GM18868 (cell line): ENCODE measurements around the gene FAM20C.
"Not testable (repeated sequence)": the region's sequence is repeated elsewhere in the genome, so short reads cannot be mapped to it uniquely, and the experiment has no call there.

Source experiments
- ATAC-seq: cut with Tn5 transposase; IDR thresholded peaks from one replicate; pipeline ENCODE4 v1.9.1; 2021; ENCODE audit warnings: mild to moderate bottlenecking, moderate library complexity; ENCODE audit not compliant: unreplicated experiment

The FAM20C gene

GRCh38 chr7:237385-237784, 45.0 kb downstream of the FAM20C start:
- no peak for ATAC-seq

DNA sequence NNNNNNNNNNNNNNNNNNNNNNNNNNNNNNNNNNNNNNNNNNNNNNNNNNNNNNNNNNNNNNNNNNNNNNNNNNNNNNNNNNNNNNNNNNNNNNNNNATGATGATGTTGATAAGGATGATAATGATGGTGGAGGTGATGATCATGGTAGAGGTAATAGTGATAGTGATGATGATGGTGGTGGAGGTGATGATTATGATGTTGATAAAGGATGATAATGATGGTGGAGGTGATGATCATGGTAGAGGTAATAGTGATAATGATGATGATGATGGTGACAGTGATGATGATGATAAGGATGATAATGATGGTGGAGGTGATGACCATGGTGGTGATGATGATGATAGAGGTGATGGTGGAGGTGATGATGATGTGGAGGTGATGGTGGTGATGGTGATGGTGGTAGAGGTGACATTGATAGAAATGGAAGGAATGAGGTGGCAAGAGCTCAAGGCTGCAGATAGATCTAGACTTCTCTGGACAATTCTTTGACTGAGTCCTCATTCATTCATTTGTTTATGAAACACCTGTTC, 47.8 kb downstream of the FAM20C start:
- ATAC-seq, result no peak

DNA sequence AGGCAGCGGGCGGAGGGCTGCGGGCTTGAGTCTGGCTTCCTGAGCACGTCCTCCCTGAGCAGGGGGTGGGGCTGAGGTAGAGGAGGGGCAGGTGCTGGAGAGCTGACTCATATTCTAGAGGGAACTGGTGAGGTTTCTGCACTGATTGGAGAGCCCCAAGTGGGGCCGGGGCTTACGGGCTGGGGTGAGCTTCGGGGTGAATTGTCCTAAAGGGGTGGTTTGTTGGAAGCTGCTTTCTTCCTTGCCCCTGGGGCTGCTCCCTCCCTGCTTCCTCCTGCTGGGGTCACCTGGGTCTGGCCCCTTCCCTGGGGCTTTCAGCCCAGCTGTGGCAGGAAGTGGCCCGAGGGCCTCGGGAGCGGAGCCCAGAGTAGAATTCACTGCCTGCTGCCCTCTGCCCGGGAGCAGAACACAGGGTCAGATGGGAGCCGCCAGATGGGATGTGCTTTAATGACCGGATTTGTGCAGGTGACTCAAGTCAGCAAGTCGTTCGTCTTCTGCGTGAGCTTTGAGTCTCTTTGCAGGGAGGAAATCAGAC, 48.6 kb downstream of the FAM20C start:
- ATAC-seq, result no peak

GRCh38 chr7:241513-241912, 49.1 kb downstream of the FAM20C start:
- no peak for ATAC-seq

GRCh38 chr7:242826-243579, 50.6 kb downstream of the FAM20C start:
- not testable (repeated sequence) for ATAC-seq

- ATAC-seq, result not testable (repeated sequence)
Observed at GRCh38 chr7:243580-243978, 51.2 kb downstream of the FAM20C start.

DNA sequence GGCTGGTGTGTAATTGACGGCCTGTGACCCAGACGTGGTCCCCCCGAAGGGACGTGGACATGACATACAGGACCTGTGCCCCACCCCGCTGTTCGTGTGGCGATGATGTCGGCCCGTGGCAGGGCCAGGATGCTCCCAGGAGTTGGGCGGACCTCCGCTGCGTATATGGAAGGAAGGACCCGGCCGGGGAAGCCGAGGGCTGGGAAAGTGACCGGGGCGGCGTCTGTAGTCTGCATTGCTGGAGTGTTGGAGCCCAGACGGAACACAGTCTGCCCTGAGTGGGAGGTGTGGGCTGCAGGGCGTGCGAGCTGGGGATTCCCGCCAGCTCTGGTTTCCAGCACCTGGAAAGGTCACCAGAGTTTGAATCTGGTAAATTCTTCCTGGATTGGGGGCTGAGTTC, 52.6 kb downstream of the FAM20C start:
- ATAC-seq, result no peak

- ATAC-seq, result no peak
Observed at GRCh38 chr7:245574-246295, 53.4 kb downstream of the FAM20C start.

GRCh38 chr7:246451-246850, 54.1 kb downstream of the FAM20C start:
- ATAC-seq, result no peak

DNA sequence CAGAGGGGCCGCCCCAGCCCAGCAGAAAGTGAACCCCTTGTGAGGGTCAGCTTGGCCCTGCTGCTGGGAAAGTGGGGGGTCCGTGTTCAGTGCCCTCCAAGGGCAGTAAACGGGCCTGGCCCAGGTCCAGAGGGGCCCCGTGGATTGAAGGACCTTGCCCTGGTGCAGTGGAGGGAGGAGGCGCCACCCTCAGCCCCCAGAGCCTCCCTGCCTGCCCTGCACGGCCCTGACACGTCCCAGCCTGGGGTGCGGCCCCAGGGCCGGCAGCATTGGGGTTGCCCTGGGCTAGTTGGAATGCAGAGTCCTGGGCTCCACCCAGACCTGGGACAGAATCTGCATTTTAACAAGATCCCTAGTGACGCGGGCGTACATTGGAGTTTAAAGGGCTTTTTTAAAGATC, 54.8 kb downstream of the FAM20C start:
- ATAC-seq, result no peak

- no peak for ATAC-seq
Observed at GRCh38 chr7:247636-248035, 55.3 kb downstream of the FAM20C start.

DNA sequence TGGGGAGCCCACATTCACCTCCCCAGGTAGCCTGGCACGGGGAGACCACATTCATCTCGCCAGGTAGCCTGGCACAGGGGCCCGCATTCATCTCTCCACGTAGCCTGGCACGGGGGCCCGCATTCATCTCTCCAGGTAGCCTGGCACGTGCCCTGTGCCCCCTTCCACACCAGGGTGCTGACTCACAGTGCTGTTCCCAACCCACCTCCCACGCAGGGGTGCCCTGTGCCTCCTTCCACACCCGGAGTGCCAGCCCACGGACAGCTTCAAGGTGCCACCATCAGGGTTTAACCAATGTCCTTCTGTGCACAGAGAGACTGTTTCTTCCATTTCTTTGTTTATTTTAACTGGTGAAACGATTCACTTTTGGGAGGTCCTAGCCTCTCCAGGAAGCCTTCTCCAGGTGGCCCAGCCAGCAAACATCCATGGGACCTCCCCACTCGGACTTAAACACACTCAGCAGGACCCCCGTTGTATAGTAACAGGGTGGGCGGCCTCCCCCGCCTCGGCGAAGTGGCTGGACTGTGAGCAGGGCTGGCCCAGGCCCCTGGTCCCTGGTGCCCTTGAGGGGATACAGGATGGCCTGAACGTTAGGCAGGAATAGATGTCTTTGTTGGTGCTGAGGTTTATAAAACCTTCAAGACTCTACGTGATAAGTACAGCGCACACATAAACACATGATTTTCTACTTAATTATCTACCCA, 56.5 kb downstream of the FAM20C start:
- ATAC-seq, result no peak

DNA sequence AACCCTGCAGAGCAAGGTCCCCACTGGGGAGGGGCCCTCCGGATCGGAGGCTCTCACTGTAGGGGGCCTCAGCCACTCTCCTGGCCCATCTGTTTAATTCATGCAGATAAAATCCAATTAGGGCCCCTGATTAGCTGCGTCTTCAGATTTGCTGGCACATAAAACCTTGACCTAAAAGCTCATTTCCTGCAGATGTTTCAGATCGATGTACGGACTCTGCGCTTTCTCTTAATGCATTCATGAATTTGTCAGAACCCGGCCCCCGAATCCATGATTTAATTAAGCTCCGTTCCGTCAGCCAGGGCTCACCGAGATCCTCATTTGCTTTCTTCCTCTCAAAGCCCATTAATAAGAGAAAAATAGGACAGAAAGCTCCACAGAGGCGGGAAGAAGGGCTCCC, 57.6 kb downstream of the FAM20C start:
- no peak for ATAC-seq

GRCh38 chr7:250523-250922, 58.2 kb downstream of the FAM20C start:
- no peak for ATAC-seq

GRCh38 chr7:251005-251404, 58.6 kb downstream of the FAM20C start:
- no peak for ATAC-seq

GRCh38 chr7:251446-252175, 59.2 kb downstream of the FAM20C start:
- ATAC-seq, result no peak

- ATAC-seq, result no peak
Observed at GRCh38 chr7:252216-252965, 60.0 kb downstream of the FAM20C start.

DNA sequence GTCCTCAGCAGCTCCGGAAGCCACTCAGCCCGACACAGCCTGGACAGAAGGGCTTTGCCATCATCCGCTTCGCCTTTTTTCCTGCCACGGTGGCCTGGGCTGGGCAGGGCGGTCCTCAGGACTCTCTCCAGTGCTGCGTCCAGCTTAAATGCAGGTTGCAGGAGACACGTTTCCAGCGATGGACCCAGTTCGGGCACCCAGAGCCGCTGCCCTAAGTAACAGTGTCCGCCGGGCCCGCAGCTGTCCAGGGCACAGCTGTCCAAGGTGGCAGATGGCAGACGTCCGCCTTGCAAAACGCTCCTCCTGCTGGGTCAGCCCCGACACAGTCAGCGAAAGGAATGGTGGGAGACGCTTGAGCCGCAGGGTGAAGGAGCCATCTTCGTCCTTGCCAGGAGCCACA, 60.6 kb downstream of the FAM20C start:
- ATAC-seq, result no peak

DNA sequence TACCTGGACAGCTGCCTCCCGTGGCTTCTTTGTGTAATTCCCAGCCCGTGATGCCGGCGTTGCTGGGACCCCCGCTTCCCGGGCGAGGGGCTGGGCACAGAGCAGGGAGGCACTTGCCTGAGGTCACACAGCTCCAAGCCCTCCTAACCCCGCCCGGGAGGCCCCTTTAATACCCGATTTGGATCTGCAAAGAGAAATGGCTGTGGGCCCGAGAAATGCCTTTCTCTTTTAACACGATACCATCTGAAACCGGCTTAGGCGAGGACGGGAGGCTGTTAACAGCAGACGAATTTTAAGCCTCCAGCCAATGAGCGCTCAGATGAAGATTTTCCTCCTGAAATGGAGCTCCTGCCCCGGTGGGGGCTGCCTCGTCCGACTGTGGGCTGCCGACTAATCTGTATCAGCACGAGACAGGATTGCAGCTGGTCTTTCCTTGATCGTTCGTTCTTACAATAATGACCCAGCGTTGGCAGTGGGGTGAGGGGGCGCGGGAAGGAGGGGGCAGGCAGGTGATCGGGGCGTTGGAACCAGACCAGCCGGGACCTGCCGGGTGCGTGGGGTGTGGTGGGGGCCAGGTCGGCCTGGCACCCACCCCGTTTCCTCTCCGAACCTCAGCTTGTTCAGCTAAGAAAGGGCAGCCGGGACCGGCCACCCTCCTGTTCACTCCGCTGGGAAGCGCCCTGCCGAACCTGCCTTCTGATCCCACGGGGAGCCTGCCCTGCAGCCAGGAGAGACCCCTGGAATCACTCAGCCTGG, 61.4 kb downstream of the FAM20C start:
- no peak for ATAC-seq
